ENCODE results near the gene DDX27. TPM values are rescaled to one million over a fixed set of nuclear protein-coding genes. Genes with fewer than 3 reads are reported as not detected.

DDX27 gene
- total and polyA plus RNA-seq, 2 of the 13 experiments (the other 11 are each of a cell fraction or from before 2014, with no cell fraction given): 42.6 to 72.8 TPM

DNA sequence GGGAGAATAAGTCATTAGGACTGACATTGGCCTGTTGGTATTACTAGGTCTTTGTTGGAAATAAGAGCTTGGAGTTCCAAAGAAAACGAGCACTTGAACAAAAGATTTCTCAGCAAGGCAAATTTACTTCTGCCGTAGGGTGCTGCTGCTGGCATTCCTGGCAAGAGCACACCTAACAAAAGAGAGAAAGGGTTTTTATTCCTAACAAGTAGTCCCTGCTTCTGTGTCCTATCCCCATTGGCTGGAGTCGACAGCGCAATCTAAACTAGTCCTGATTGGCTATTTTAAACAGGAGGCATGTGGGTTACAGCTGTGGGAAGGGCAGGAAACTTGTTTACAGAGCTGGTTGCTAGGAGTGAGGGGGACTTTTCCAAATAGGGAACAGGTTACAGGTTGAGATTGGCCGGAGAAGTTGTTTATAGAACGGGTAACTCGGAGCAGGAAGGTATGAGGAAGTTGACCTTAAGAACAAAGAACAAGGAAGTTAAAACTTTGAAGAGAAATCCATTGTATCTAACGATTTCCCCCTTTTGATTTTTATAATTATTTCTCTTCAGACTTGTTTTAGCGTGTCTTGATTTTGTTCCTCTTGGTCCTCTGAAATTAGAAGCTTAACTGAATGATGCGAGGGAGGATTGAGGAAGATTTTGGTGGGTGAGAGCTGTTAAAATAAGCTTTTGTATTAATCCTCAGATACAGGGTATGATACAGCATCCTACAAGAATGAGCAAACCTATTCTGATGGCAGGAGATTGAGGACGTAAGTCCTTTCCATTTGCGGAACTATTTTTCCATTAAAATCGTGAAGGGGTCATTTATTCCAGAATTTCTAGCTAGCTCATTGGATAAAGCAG is 62.1 kb downstream of the DDX27 start (continued):
- TF ChIP-seq LCORL (IDR thresholded peaks at IDR 0.05) (no peak), LCORL (CRISPR knock-in tag; IDR thresholded peaks at IDR 0.05) (0 out of 2 replicates have a peak, but pooled peaks have one; percentile 12), TSC22D2 (CRISPR knock-in tag; IDR thresholded peaks at IDR 0.05; ENCODE audit: borderline replicate concordance) (0 out of 2 replicates have a peak, but pooled peaks have one; percentile 45), ZNF761 (CRISPR knock-in tag; conservative IDR thresholded peaks at IDR 0.05) (no peak), SOX13 (IDR thresholded peaks at IDR 0.05) (no peak), SOX13 (CRISPR knock-in tag; conservative IDR thresholded peaks at IDR 0.05 in 1 of 2, IDR thresholded peaks at IDR 0.05 in 1 of 2) (peak; percentile 21 to 26; a peak in 3 of 4 replicates), ATF7 (IDR thresholded peaks at IDR 0.05) (no peak), ATF7 (CRISPR knock-in tag; IDR thresholded peaks at IDR 0.05) (no peak), ZFP82 (CRISPR knock-in tag; IDR thresholded peaks at IDR 0.05; ENCODE audit: borderline replicate concordance) (no peak), SOX6 (IDR thresholded peaks at IDR 0.05) (no peak), SOX6 (CRISPR knock-in tag; IDR thresholded peaks at IDR 0.05) (no peak), WIZ (CRISPR knock-in tag; IDR thresholded peaks at IDR 0.05) (0 out of 2 replicates have a peak, but pooled peaks have one; percentile 23), CREM (IDR thresholded peaks at IDR 0.05) (peak; percentile 60), CREM (CRISPR knock-in tag; IDR thresholded peaks at IDR 0.05) (no peak), CC2D1A (CRISPR knock-in tag; IDR thresholded peaks at IDR 0.05) (no peak), ZSCAN22 (CRISPR knock-in tag; IDR thresholded peaks at IDR 0.05) (no peak), ZNF775 (CRISPR knock-in tag; IDR thresholded peaks at IDR 0.05; ENCODE audit: borderline replicate concordance) (no peak), CEBPG (CRISPR knock-in tag; IDR thresholded peaks at IDR 0.05) (peak; percentile 38; the same call in 1 of the 2 replicates), FOSL1 (CRISPR knock-in tag; IDR thresholded peaks at IDR 0.05; ENCODE audit: borderline replicate concordance) (no peak), SETDB1 (CRISPR knock-in tag; IDR thresholded peaks at IDR 0.05; ENCODE audit: borderline replicate concordance) (0 out of 2 replicates have a peak, but pooled peaks have one; percentile 89), ZMYM3 (CRISPR knock-in tag; IDR thresholded peaks at IDR 0.05) (no peak), ATRX (CRISPR knock-in tag; IDR thresholded peaks at IDR 0.05; ENCODE audit: borderline replicate concordance) (no peak), RBAK (CRISPR knock-in tag; IDR thresholded peaks at IDR 0.05) (peak; percentile 86), ZNF607 (CRISPR knock-in tag; IDR thresholded peaks at IDR 0.05; ENCODE audit: borderline replicate concordance) (0 out of 2 replicates have a peak, but pooled peaks have one; percentile 59), GFI1 (CRISPR knock-in tag; IDR thresholded peaks at IDR 0.05; ENCODE audit: borderline replicate concordance) (peak; percentile 61; the same call in 1 of the 2 replicates), NR2F2 (IDR thresholded peaks at IDR 0.05; ENCODE audit: borderline replicate concordance, low read depth) (peak; percentile 19; the same call in 1 of the 2 replicates)
- TF ChIP-seq, protein P1, sequence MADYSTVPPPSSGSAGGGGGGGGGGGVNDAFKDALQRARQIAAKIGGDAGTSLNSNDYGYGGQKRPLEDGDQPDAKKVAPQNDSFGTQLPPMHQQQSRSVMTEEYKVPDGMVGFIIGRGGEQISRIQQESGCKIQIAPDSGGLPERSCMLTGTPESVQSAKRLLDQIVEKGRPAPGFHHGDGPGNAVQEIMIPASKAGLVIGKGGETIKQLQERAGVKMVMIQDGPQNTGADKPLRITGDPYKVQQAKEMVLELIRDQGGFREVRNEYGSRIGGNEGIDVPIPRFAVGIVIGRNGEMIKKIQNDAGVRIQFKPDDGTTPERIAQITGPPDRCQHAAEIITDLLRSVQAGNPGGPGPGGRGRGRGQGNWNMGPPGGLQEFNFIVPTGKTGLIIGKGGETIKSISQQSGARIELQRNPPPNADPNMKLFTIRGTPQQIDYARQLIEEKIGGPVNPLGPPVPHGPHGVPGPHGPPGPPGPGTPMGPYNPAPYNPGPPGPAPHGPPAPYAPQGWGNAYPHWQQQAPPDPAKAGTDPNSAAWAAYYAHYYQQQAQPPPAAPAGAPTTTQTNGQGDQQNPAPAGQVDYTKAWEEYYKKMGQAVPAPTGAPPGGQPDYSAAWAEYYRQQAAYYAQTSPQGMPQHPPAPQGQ (CRISPR knock-in tag; IDR thresholded peaks at IDR 0.05; ENCODE audit: borderline replicate concordance): no peak
- TF ChIP-seq, protein P2, sequence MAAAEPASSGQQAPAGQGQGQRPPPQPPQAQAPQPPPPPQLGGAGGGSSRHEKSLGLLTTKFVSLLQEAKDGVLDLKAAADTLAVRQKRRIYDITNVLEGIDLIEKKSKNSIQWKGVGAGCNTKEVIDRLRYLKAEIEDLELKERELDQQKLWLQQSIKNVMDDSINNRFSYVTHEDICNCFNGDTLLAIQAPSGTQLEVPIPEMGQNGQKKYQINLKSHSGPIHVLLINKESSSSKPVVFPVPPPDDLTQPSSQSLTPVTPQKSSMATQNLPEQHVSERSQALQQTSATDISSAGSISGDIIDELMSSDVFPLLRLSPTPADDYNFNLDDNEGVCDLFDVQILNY (CRISPR knock-in tag; conservative IDR thresholded peaks at IDR 0.05): no peak
- TF ChIP-seq, protein P3, sequence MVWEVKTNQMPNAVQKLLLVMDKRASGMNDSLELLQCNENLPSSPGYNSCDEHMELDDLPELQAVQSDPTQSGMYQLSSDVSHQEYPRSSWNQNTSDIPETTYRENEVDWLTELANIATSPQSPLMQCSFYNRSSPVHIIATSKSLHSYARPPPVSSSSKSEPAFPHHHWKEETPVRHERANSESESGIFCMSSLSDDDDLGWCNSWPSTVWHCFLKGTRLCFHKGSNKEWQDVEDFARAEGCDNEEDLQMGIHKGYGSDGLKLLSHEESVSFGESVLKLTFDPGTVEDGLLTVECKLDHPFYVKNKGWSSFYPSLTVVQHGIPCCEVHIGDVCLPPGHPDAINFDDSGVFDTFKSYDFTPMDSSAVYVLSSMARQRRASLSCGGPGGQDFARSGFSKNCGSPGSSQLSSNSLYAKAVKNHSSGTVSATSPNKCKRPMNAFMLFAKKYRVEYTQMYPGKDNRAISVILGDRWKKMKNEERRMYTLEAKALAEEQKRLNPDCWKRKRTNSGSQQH (CRISPR knock-in tag; IDR thresholded peaks at IDR 0.05; ENCODE audit: low read depth): no peak
